GM10266 (cell line): ENCODE measurements around the gene ACACA.

ENCODE experiments used
- DNase-seq: peaks from one replicate; pipeline ENCODE4 v3.0.0; 2012; ENCODE audit errors: extremely low spot score
- CTCF ChIP-seq: IDR thresholded peaks from 2 replicates; pipeline ENCODE4 v1.5.1; 2012; ENCODE audit warnings: mild to moderate bottlenecking, low read depth; ENCODE audit not compliant: control insufficient read depth, insufficient read depth; ENCODE audit errors: missing control alignments

The ACACA gene

GRCh38 chr17:37382056-37382455 is 24.6 kb downstream of the ACACA start:
- TF ChIP-seq CTCF = no peak
- no peak for DNase-seq

- no peak for DNase-seq
- no peak for TF ChIP-seq CTCF
Measured at GRCh38 chr17:37375706-37376105, 30.9 kb downstream of the ACACA start, which contains the start of gene C17orf78. C17orf78 (plus strand) TSS chr17:37375985; CDS start chr17:37376093, 108 bp downstream.

GRCh38 chr17:37373530-37374159 is 33.0 kb downstream of the ACACA start:
- DNase-seq = peak; percentile 76
- TF ChIP-seq CTCF = peak; percentile 99

GRCh38 chr17:37368577-37368976 is 38.1 kb downstream of the ACACA start:
- DNase-seq = no peak
- no peak for TF ChIP-seq CTCF

- DNase-seq = no peak
- no peak for TF ChIP-seq CTCF
Measured at GRCh38 chr17:37365589-37365988, 41.0 kb downstream of the ACACA start.

GRCh38 chr17:37361543-37361942 is 45.1 kb downstream of the ACACA start:
- no peak for TF ChIP-seq CTCF
- no peak for DNase-seq

GRCh38 chr17:37360632-37361031 is 46.0 kb downstream of the ACACA start:
- TF ChIP-seq CTCF = no peak
- DNase-seq = no peak
